Right cardiac atrium (tissue), 5 donors: ENCODE data around the gene RAB13. TPM values are rescaled to one million over a fixed set of nuclear protein-coding genes. Genes with fewer than 3 reads are reported as not detected.
"Not testable (repeated sequence)": the region's sequence is repeated elsewhere in the genome, so short reads cannot be mapped to it uniquely, and the experiment has no call there.

ENCODE experiments used
- ATAC-seq, 2 donors: fragments of 200-7000 bp; cut with Tn5 transposase; one replicate each; pipeline versions ENCODE4 v1.8.0 to v1.9.1; 2020; ENCODE audit warnings: moderate library complexity in 2 of 2, mild to moderate bottlenecking in 1 of 2
- DNase-seq, 3 donors: peaks; one replicate each; pipeline ENCODE4 v3.0.0-alpha.2; 2020
- H3K27ac ChIP-seq: one replicate; pipeline ENCODE4 v1.5.1; 2013; ENCODE audit warnings: mild to moderate bottlenecking, low read length, control low read depth, moderate library complexity
- H3K27me3 ChIP-seq: one replicate; pipeline ENCODE4 v1.6.1; 2013; ENCODE audit not compliant: control insufficient read depth, insufficient read depth
- H3K4me1 ChIP-seq: one replicate; pipeline ENCODE4 v1.6.1; 2013; ENCODE audit warnings: low read length; ENCODE audit not compliant: control insufficient read depth, insufficient read depth
- H3K4me3 ChIP-seq: one replicate; pipeline ENCODE4 v1.5.1; 2013; ENCODE audit warnings: low read length, control low read depth
- H3K9me3 ChIP-seq: one replicate; pipeline ENCODE4 v1.6.1; 2013; ENCODE audit warnings: low read length; ENCODE audit not compliant: control insufficient read depth
- WGBS: extraction: QIAGEN DNeasy Blood & Tissue Kit; methylation state at CpG from one replicate; pipeline ENCODE4 v1.1.7; 2013; 5-methylcytosine and 5-hydroxymethylcytosine counted together
- intact Hi-C, 4 donors: fragments of 100-400 bp; cut with DNase I; formaldehyde crosslinking; loops; one replicate each; pipeline versions ENCODE4 v1.11.0 to v1.14.0; 2022 to 2023
- polyA plus RNA-seq: library from polyadenylated mRNA; stranded (reverse); fragments of 200-250 nt; gene quantifications from one replicate; pipeline ENCODE4 v1.2.3, GENCODE V29; 2013
- total RNA-seq, 4 donors: library from RNA; stranded (reverse); fragmentation: NEBNext Ultra II Directional; extraction: Animal tissue kit (Norgen Biotek cat#: 25700); gene quantifications; one replicate each; pipeline ENCODE4 v1.2.1, GENCODE V29; 2021
- donor health status: healthy with polysubstance abuse.
- donor health status: DM: no; HTN: yes; CAD: no.
- donor health status: DM: no; HTN: no; CAD: no.
- donor health status: DM: no; HTN: yes; CAD: no; lungs with severe emphysema.
- donor health status: DM: yes; HTN: yes; CAD: no.

Gene RAB13
- total and polyA plus RNA-seq, 5 donors: 62.2 to 103 (median 74.0) TPM

DNA sequence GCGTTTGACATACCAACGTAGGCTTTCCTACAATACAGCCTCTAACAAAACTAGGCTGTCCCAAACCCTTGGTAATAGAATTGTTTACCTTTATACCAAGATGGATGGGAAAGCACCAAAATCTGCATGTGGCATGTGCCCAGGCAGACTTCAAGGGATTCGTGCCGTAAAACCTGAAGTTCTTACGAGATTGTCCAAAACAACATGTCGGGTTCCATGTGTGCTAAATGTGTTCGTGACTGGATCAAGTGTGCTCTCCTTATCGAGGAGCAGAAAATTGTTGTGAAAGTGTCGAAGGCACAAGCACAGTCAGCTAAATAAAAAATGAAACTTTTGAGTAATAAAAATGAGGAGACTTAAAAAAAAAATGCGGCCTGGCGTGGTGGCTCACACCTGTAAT lies 9.5 kb upstream of the RAB13 start:
- WGBS: 90% methylated on average over 11 of the region's 11 CpGs
- H3K27ac ChIP-seq: no peak overlapping the region
- intact Hi-C loops: no loop called here
- no peaks in the 10 kb centered on the region for H3K27me3 ChIP-seq
- H3K4me3 ChIP-seq: no peak overlapping the region
- no peaks in the 10 kb centered on the region for H3K4me1 ChIP-seq
- DNase-seq: no peak
- H3K9me3 ChIP-seq: no peaks in the 10 kb centered on the region
- ATAC-seq: no peak

DNA sequence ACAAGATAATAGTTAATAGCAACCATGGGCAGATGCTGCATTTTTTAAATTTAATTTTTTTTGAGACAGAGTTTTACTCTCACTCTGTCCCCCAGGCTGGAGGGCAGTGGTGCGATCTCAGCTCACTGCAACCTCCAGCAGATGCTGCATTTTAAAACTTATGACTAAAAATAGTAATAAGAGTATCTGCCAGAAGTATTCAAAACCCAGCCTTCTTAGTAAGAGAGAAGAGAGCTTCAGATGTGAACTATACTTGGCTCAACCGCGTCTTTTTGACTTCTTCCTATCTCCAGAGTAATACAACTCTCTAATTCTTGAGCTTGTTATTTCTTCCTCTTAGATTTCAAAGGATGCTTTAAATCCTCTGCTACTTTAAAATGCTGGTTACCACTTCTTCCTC lies 9.1 kb upstream of the RAB13 start:
- 72% methylated on average over 3 of the region's 3 CpGs for WGBS
- intact Hi-C loops: no loop called here
- H3K4me1 ChIP-seq: no peaks in the 10 kb centered on the region

DNA sequence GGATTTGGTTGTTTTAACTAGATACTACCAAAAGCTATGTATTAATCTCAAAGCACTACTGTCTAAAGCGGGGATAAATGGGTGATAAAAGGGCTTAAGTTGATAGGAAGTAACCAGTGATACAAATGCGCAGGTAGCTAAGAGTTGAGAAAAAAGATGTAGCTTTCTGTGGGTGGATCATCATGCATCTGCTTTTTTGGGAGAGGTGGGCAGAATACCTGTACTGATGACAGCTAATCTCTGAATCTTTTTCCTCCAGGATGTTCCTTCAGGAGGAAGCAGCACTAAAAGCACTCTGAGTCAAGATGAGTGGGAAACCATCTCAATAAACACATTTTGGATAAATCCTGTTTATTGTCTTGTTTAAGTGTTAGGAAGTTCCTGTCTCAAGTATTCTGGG lies 5.7 kb upstream of the RAB13 start:
- H3K4me3 ChIP-seq: peak overlapping the region; percentile 71
- intact Hi-C loops: no loop called here
- H3K27me3 ChIP-seq: no peaks in the 10 kb centered on the region
- H3K9me3 ChIP-seq: no peaks in the 10 kb centered on the region
- WGBS: 89% methylated on average over 2 of the region's 2 CpGs
- no peak for ATAC-seq
- DNase-seq: no peak
- no peaks in the 10 kb centered on the region for H3K4me1 ChIP-seq
- H3K27ac ChIP-seq: no peak overlapping the region

More for the DNA sequence above, 9.1 kb upstream of the RAB13 start:
- Histone ChIP-seq H3K9me3 (no peaks in the 10 kb centered on the region), H3K27ac (no peak overlapping the region), H3K27me3 (no peaks in the 10 kb centered on the region), H3K4me3 (no peak overlapping the region)
- ATAC-seq (no peak), DNase-seq (no peak)

DNA sequence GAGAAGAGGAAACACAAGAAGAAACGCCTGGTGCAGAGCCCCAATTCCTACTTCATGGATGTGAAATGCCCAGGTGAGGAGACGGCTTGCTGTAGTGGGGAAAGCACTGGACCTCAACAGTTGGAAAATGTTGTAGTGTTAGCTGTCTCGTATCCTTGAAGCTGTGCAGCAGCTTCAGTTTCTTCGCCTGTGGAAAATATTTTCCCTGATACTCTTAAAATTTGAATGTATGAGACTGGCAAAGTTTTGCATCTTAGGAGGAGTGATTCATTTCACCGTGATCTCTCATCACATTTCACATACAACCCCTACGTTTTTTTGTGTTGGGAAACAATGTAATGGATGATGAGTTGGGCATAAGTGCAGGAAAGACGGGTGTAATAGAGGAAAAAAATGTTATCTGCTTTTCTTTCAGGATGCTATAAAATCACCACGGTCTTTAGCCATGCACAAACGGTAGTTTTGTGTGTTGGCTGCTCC lies 5.1 kb upstream of the RAB13 start:
- no peaks in the 10 kb centered on the region for H3K4me1 ChIP-seq
- no peaks in the 10 kb centered on the region for H3K27me3 ChIP-seq
- no peak for ATAC-seq
- WGBS: 8% methylated on average over 9 of the region's 9 CpGs
- intact Hi-C loops: no loop called here
- no peaks in the 10 kb centered on the region for H3K9me3 ChIP-seq
- peak overlapping the region; percentile 96 for H3K27ac ChIP-seq
- peak overlapping the region; percentile 71 for H3K4me3 ChIP-seq
- DNase-seq: no peak

DNA sequence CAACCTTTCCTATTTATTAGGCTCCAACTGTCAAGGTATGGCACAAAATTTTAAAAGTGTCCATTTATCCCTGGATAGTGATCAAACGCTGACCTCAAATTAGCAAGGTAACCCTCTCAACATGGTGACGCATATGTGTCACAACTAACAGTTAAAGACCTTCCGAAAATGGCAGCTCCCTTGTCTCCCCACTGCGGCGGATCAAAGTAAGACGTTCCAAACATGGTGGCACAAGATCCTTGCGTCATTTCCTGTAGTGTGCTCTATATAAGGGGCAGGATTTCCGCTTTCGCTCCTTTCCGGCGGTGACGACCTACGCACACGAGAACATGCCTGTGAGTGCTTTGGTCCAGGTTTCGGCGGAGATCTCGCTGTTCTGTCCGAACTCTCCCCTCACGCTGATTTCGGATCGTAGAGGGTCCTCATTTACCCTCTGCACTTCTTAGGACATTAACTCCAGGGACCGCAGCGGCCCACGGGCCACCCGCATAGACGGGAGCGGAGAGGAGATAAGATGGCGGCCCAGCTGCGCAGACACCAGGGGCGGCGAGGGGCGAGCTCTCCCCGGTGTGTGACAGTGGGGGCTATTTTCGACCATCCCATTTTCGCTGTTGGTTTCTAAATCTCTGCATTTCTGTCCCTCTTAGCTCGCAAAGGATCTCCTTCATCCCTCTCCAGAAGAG lies 4.5 kb upstream of the RAB13 start, which contains the start of gene RPS27:
TSS of gene RPS27 (plus strand) at position 295 of the 683 bp plus-strand sequence. CDS start at position 330, 35 bp downstream.
- no peaks in the 10 kb centered on the region for H3K9me3 ChIP-seq
- no peaks in the 10 kb centered on the region for H3K27me3 ChIP-seq
- no peaks in the 10 kb centered on the region for H3K4me1 ChIP-seq
- peak; percentile 90 to 93 (median 91) for DNase-seq
- peak within 1 kb of the TSS; percentile 96 for H3K27ac ChIP-seq
- peak; percentile 81 to 85 for ATAC-seq
- under 1% methylated on average over 36 of the region's 36 CpGs for WGBS
- intact Hi-C loops: no loop called here
- H3K4me3 ChIP-seq: peak within 1 kb of the TSS; percentile 71

DNA sequence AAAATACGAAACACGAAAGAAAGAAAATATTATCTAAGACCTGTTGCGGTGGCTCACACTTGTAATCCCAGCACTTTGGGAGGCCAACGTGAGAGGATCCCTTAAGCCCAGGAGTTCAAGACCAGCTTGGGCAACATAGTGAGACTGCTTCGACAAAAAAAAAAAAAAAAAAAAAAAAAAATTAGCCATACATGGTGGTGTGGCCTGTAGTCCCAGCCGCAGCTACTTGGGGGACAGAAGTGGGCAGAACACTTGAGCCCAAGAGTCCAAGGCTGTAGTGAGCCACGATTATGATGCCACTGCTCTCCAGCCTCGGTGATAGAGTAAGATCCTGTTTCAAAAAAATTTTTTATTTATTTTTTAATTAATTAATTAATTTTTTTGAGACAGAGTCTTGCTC lies 1.5 kb upstream of the RAB13 start:
- H3K27me3 ChIP-seq: no peaks in the 10 kb centered on the region
- no peak for DNase-seq
- peaks cover 3% of the 10 kb centered on the region for H3K4me1 ChIP-seq
- ATAC-seq: no peak
- H3K9me3 ChIP-seq: no peaks in the 10 kb centered on the region
- H3K4me3 ChIP-seq: no peak overlapping the region
- intact Hi-C loops: loop anchor here (2.0 to 10.0 kb wide), 5 partner anchors 190 to 313 kb away; partner anchors contain the start of genes NPR1 (in 4 of the 4) and ILF2 (in 2 of the 4)
- no peak overlapping the region for H3K27ac ChIP-seq
- 90% methylated on average over 8 of the region's 8 CpGs for WGBS

DNA sequence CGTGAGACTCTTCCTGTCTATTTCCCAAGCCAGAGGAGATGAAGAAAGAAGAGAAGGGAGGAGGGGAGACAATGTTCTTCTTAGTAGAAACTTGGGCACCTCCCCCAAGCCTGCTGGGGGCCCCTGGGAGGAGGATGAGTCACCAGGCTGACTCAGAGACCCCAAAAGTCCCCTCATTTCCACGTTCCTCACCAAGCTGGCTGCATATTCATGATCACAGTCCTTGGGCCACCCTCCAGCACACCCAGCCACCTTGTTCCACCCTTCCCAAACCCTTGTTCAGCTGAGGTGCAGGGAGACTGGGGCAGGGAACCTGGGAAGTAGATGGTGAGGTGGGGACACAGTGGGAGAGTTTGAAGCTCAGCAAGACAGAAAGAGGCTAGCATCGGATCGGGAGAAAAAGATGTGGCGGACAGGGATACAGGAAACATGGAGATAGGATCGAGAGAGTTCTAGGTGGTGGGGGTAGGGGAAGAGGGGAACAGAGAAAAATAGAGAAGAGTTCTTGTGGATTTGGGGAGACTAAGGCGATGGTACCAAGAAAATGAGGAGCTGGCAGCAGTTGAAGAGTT lies 712 bp downstream of the RAB13 start:
- DNase-seq (peak in 2 of 3 donors; percentile 68 to 72), ATAC-seq (peak; percentile 17 to 31)
- Histone ChIP-seq H3K4me3 (peak overlapping the region; percentile 60), H3K9me3 (no peaks in the 10 kb centered on the region), H3K27ac (peak overlapping the region; percentile 65), H3K4me1 (peaks cover 3% of the 10 kb centered on the region), H3K27me3 (no peaks in the 10 kb centered on the region)
- WGBS: 10% methylated on average over 7 of the region's 7 CpGs
- intact Hi-C loops: loop anchor here (5.0 to 10.0 kb wide), 4 partner anchors 188 to 311 kb away; partner anchors contain the start of genes NPR1 (in 4 of the 4) and ILF2 (in 2 of the 4)

DNA sequence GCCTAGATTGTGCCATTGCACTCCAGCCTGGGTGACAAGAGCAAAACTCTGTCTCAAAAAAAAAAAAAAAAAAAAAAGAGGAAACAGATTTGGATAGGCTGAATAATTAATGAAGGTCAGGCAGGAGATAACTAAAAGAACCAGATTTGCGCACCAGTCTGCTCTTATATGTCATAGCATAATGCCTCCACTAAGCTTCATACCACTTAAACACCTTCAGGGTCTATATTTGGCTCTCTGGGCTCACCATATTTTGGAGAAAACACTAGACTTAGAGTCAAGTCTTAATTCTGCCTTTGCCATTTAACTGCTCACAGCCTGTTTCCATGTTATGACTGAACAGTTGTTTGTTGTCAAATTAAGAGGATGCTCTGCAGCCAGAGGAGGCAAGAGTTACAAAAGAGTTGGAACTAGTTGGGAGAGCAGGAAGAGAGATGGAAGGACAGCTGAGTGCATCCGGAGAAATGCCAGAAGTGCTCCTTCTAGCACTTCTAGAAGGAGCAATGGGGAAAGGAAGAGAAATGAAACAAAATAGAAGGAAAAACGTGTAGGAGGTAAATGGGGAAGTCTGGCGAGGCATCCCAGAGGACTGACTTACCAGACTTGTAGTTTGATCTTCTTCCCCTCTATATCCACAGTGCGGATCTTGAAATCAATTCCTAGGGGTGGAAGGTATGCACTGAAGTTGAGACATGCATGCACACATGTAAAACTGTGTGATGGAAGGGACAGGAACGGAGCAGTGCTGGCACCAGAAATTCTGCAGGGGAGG lies 1.8 kb downstream of the RAB13 start:
- Histone ChIP-seq H3K27ac (peak overlapping the region; percentile 9), H3K4me1 (peaks cover 3% of the 10 kb centered on the region), H3K4me3 (no peak overlapping the region), H3K9me3 (no peaks in the 10 kb centered on the region), H3K27me3 (no peaks in the 10 kb centered on the region)
- DNase-seq (no peak), ATAC-seq (no peak)
- intact Hi-C loops: loop anchor here in 3 of 4 donors (10.0 kb wide), 2 partner anchors 190 to 310 kb away; partner anchors contain the start of genes ILF2 (in 2 of the 3) and NPR1 (in 2 of the 3)
- 49% methylated on average over 6 of the region's 6 CpGs for WGBS

DNA sequence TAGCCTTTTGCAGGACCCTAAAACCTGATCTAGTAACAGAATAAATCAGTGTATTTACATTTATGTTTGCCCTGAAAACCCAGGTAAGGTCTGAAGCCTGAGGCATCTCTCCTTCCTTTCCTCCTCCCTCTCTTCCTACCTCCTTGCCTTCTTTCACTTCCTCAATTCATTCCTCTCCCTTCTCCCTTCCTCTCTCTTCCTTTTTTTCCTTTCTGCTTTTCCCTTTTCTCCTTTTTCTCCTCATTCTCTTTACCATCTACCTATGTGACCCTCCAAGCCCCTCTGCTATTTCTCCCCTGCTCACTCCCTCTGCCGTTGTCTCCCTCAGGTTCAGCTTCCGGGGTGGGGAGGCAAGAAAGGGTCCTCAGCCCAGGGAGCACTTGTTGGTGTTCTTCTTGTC lies 4.4 kb downstream of the RAB13 start:
- ATAC-seq, H3K27ac ChIP-seq, H3K4me3 ChIP-seq, H3K9me3 ChIP-seq, H3K4me1 ChIP-seq, DNase-seq, H3K27me3 ChIP-seq: not testable (repeated sequence)
- intact Hi-C loops: loop anchor here in 3 of 4 donors (10.0 kb wide), 2 partner anchors 187 to 307 kb away; partner anchors contain the start of genes ILF2 (in 2 of the 3) and NPR1 (in 2 of the 3)
- 78% methylated on average over 2 of the region's 2 CpGs for WGBS

DNA sequence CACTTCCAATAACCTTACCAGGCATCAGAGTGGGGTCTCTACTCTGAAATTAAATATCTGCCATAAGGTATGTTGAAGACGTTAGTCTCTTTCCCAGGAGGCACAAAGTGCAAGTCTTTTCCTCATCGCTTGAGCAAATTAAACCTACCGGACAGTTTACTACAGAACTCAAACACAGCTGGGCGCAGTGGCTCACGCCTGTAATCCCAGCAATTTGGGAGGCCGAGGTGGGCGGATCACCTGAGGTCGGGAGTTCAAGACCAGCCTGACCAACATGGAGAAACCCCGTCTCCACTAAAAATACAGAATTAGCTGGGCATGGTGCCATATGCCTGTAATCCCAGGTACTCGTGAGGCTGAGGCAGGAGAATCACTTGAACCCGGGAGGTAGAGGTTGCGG lies 7.0 kb downstream of the RAB13 start:
- H3K4me3 ChIP-seq, H3K27me3 ChIP-seq, ATAC-seq, DNase-seq, intact Hi-C loops, H3K4me1 ChIP-seq, H3K9me3 ChIP-seq, H3K27ac ChIP-seq: not testable (repeated sequence)
- WGBS: 92% methylated on average over 12 of the region's 12 CpGs
